Type B pancreatic cell (in vitro differentiated cells): ENCODE data around the gene MRPL40. TPM values are rescaled to one million over a fixed set of nuclear protein-coding genes. Genes with fewer than 3 reads are reported as not detected.

Experiments
- DNase-seq: peaks from one replicate; pipeline ENCODE4 v3.0.0; 2021; ENCODE audit warnings: mixed read lengths; ENCODE audit not compliant: unreplicated experiment; ENCODE audit errors: extremely low spot score
- H3K27ac Mint-ChIP-seq: 2 replicates; pipeline ENCODE4 v1.8.0; 2021; ENCODE audit warnings: mild to moderate bottlenecking, mixed read lengths
- H3K27me3 Mint-ChIP-seq: 2 replicates; pipeline ENCODE4 v1.8.0; 2021; ENCODE audit warnings: mixed read lengths
- H3K36me3 Mint-ChIP-seq: 2 replicates; pipeline ENCODE4 v1.8.0; 2021; ENCODE audit warnings: mixed read lengths
- H3K4me1 Mint-ChIP-seq: one replicate; pipeline ENCODE4 v1.8.0; 2021; ENCODE audit warnings: mixed read lengths; ENCODE audit not compliant: unreplicated experiment
- H3K4me3 Mint-ChIP-seq: 2 replicates; pipeline ENCODE4 v1.8.0; 2021; ENCODE audit warnings: mild to moderate bottlenecking, mixed read lengths
- H3K9me3 Mint-ChIP-seq: 2 replicates; pipeline ENCODE4 v1.8.0; 2021; ENCODE audit warnings: mixed read lengths
- CTCF ChIP-seq: fragments of 200-600 bp; sonication (generic); conservative IDR thresholded peaks from 2 replicates; pipeline ENCODE4 v1.5.0; 2021; ENCODE audit warnings: antibody characterized with exemption, mild to moderate bottlenecking
- total RNA-seq: library from RNA; stranded (reverse); gene quantifications from 2 replicates; pipeline ENCODE4 v1.2.1, GENCODE V29; 2021; ENCODE audit warnings: low replicate concordance

The MRPL40 gene
- total RNA-seq, 1 donor from 2014 or later = 24.7 TPM

GRCh38 chr22:19412478-19412877 lies 19.9 kb upstream of the MRPL40 start:
- H3K4me3 Mint-ChIP-seq = no peak overlapping the region
- H3K9me3 Mint-ChIP-seq = peaks cover 7% of the 10 kb centered on the region
- no peaks in the 10 kb centered on the region for H3K27me3 Mint-ChIP-seq
- peak overlapping the region; percentile 5 for H3K27ac Mint-ChIP-seq
- TF ChIP-seq CTCF = no peak
- DNase-seq = no peak
- H3K4me1 Mint-ChIP-seq = peaks cover 16% of the 10 kb centered on the region
- peaks cover 9% of the 10 kb centered on the region for H3K36me3 Mint-ChIP-seq

GRCh38 chr22:19412923-19413322 lies 19.4 kb upstream of the MRPL40 start:
- Mint-ChIP-seq H3K4me3 (no peak overlapping the region), H3K27ac (peak overlapping the region; percentile 5), H3K36me3 (peaks cover 9% of the 10 kb centered on the region), H3K4me1 (peaks cover 13% of the 10 kb centered on the region), H3K9me3 (peaks cover 7% of the 10 kb centered on the region), H3K27me3 (no peaks in the 10 kb centered on the region)
- no peak for DNase-seq
- no peak for TF ChIP-seq CTCF

GRCh38 chr22:19419086-19419463 lies 13.3 kb upstream of the MRPL40 start:
- Mint-ChIP-seq H3K27ac (no peak overlapping the region), H3K27me3 (no peaks in the 10 kb centered on the region), H3K9me3 (peaks cover 5% of the 10 kb centered on the region), H3K36me3 (peaks cover 4% of the 10 kb centered on the region), H3K4me1 (peaks cover 20% of the 10 kb centered on the region), H3K4me3 (no peak overlapping the region)
- no peak for TF ChIP-seq CTCF
- DNase-seq = no peak

- no peak overlapping the region for H3K27ac Mint-ChIP-seq
- no peak overlapping the region for H3K4me3 Mint-ChIP-seq
- peaks cover 3% of the 10 kb centered on the region for H3K9me3 Mint-ChIP-seq
- no peak for DNase-seq
- TF ChIP-seq CTCF = no peak
- H3K36me3 Mint-ChIP-seq = peaks cover 4% of the 10 kb centered on the region
- no peaks in the 10 kb centered on the region for H3K27me3 Mint-ChIP-seq
- H3K4me1 Mint-ChIP-seq = peaks cover 17% of the 10 kb centered on the region
Measured at GRCh38 chr22:19419464-19420178, 12.7 kb upstream of the MRPL40 start.

- H3K9me3 Mint-ChIP-seq = peaks cover 3% of the 10 kb centered on the region
- H3K27me3 Mint-ChIP-seq = no peaks in the 10 kb centered on the region
- H3K36me3 Mint-ChIP-seq = peaks cover 4% of the 10 kb centered on the region
- H3K4me1 Mint-ChIP-seq = peaks cover 17% of the 10 kb centered on the region
- H3K4me3 Mint-ChIP-seq = no peak overlapping the region
- TF ChIP-seq CTCF = no peak
- no peak for DNase-seq
- no peak overlapping the region for H3K27ac Mint-ChIP-seq
Measured at GRCh38 chr22:19420321-19420720, 12.0 kb upstream of the MRPL40 start.
